Measurements from ENCODE around the gene CDCA7L. TPM values are rescaled to one million over a fixed set of nuclear protein-coding genes. Genes with fewer than 3 reads are reported as not detected.
"Not testable (repeated sequence)": the region's sequence is repeated elsewhere in the genome, so short reads cannot be mapped to it uniquely, and the experiment has no call there.

Gene CDCA7L
- total RNA-seq, 1 donor from 2014 or later, result 6.1 TPM

- Mint-ChIP-seq H3K27me3 (ENCODE audit: unreplicated experiment) (no peaks in the 10 kb centered on the region), H3K9me3 (ENCODE audit: unreplicated experiment) (no peaks in the 10 kb centered on the region), H3K36me3 (ENCODE audit: unreplicated experiment) (no peaks in the 10 kb centered on the region), H3K4me3 (ENCODE audit: unreplicated experiment) (no peak overlapping the region), H3K4me1 (ENCODE audit: low read depth, unreplicated experiment) (no peaks in the 10 kb centered on the region), H3K27ac (ENCODE audit: unreplicated experiment) (no peak overlapping the region)
- TF ChIP-seq CTCF (IDR thresholded peaks at IDR 0.05; ENCODE audit: partially characterized antibody, unreplicated experiment), result no peak
- no peak for DNase-seq
Measured at GRCh38 chr7:21887779-21888178, 57.9 kb downstream of the CDCA7L start.

- no peak for DNase-seq
- TF ChIP-seq CTCF (IDR thresholded peaks at IDR 0.05; ENCODE audit: partially characterized antibody, unreplicated experiment), result no peak
- Mint-ChIP-seq H3K4me1 (ENCODE audit: low read depth, unreplicated experiment) (no peaks in the 10 kb centered on the region), H3K27me3 (ENCODE audit: unreplicated experiment) (no peaks in the 10 kb centered on the region), H3K9me3 (ENCODE audit: unreplicated experiment) (no peaks in the 10 kb centered on the region), H3K36me3 (ENCODE audit: unreplicated experiment) (no peaks in the 10 kb centered on the region), H3K27ac (ENCODE audit: unreplicated experiment) (no peak overlapping the region), H3K4me3 (ENCODE audit: unreplicated experiment) (no peak overlapping the region)
Measured at GRCh38 chr7:21887353-21887752, 58.3 kb downstream of the CDCA7L start.

- Mint-ChIP-seq H3K27me3 (ENCODE audit: unreplicated experiment) (no peaks in the 10 kb centered on the region), H3K27ac (ENCODE audit: unreplicated experiment) (no peak overlapping the region), H3K4me1 (ENCODE audit: low read depth, unreplicated experiment) (no peaks in the 10 kb centered on the region), H3K36me3 (ENCODE audit: unreplicated experiment) (no peaks in the 10 kb centered on the region), H3K9me3 (ENCODE audit: unreplicated experiment) (no peaks in the 10 kb centered on the region), H3K4me3 (ENCODE audit: unreplicated experiment) (no peak overlapping the region)
- no peak for TF ChIP-seq CTCF (IDR thresholded peaks at IDR 0.05; ENCODE audit: partially characterized antibody, unreplicated experiment)
- DNase-seq, result no peak
Measured at GRCh38 chr7:21886396-21886795, 59.3 kb downstream of the CDCA7L start.

- Mint-ChIP-seq H3K27me3 (ENCODE audit: unreplicated experiment) (no peaks in the 10 kb centered on the region), H3K4me3 (ENCODE audit: unreplicated experiment) (no peak overlapping the region), H3K4me1 (ENCODE audit: low read depth, unreplicated experiment) (no peaks in the 10 kb centered on the region), H3K9me3 (ENCODE audit: unreplicated experiment) (no peaks in the 10 kb centered on the region), H3K36me3 (ENCODE audit: unreplicated experiment) (no peaks in the 10 kb centered on the region), H3K27ac (ENCODE audit: unreplicated experiment) (no peak overlapping the region)
- TF ChIP-seq CTCF (IDR thresholded peaks at IDR 0.05; ENCODE audit: partially characterized antibody, unreplicated experiment), result no peak
- no peak for DNase-seq
Measured at GRCh38 chr7:21884496-21884895, 61.2 kb downstream of the CDCA7L start.

GRCh38 chr7:21883501-21883900 lies 62.2 kb downstream of the CDCA7L start:
- H3K9me3 Mint-ChIP-seq (ENCODE audit: unreplicated experiment); H3K27me3 Mint-ChIP-seq (ENCODE audit: unreplicated experiment); H3K4me3 Mint-ChIP-seq (ENCODE audit: unreplicated experiment); H3K4me1 Mint-ChIP-seq (ENCODE audit: low read depth, unreplicated experiment); DNase-seq; H3K36me3 Mint-ChIP-seq (ENCODE audit: unreplicated experiment); H3K27ac Mint-ChIP-seq (ENCODE audit: unreplicated experiment): not testable (repeated sequence)

GRCh38 chr7:21883069-21883468 lies 62.6 kb downstream of the CDCA7L start:
- H3K4me1 Mint-ChIP-seq (ENCODE audit: low read depth, unreplicated experiment), result no peaks in the 10 kb centered on the region
- no peak overlapping the region for H3K4me3 Mint-ChIP-seq (ENCODE audit: unreplicated experiment)
- no peaks in the 10 kb centered on the region for H3K27me3 Mint-ChIP-seq (ENCODE audit: unreplicated experiment)
- H3K27ac Mint-ChIP-seq (ENCODE audit: unreplicated experiment), result no peak overlapping the region
- no peaks in the 10 kb centered on the region for H3K36me3 Mint-ChIP-seq (ENCODE audit: unreplicated experiment)
- no peak for DNase-seq
- H3K9me3 Mint-ChIP-seq (ENCODE audit: unreplicated experiment), result no peaks in the 10 kb centered on the region
- no peak for TF ChIP-seq CTCF (IDR thresholded peaks at IDR 0.05; ENCODE audit: partially characterized antibody, unreplicated experiment)

All from glutamatergic neuron (in vitro differentiated cells).